ENCODE results near the gene FUBP3.

FUBP3 gene

DNA sequence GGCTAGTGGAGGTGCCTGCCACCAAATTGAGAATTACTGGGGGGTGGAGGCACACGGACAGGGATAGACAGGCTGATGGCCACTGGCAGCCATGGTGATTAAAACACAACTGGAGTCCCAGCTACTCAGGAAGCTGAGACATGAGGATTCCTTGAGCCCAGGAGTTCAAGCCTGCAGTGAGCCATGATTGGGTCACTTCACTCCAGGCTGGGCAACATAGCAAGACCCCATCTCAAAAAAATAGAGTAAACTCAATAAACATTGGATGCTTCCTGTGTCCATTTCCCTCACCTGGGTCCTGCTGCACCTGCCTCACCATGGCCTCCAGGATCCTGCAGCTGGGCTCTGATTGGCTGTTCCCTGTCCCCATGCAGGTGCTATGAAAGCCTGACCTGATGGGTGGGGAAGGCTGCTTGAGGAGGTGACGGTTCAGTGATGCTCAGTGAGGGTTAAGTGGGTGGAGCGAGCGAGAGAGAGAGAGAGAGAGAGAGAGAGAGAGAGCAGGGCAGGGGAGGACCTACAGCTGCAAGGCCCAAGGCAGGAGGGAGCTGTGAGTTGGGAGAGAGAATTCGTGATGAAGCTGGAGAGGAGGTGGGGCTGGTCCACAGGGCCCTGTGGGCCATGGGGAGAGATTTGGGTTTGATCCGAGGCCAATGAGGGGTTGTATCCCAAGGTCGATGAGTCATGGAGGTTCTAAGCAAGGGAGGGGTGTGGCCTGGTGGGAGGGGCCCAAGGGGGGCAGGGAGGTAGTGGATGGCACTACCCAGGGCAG, 36.7 kb upstream of the FUBP3 start:
- H3K9me3 ChIP-seq (replicated peaks; ENCODE audit: insufficient read depth, low read length): no peaks in the 10 kb centered on the region
- H4K20me1 ChIP-seq (ENCODE audit: insufficient read depth, low read length): no peaks in the 10 kb centered on the region
- H2AFZ ChIP-seq (ENCODE audit: low read length): no peak overlapping the region
- TF ChIP-seq CTCF (IDR thresholded peaks at IDR 0.05; ENCODE audit: low read length) (no peak), EZH2phosphoT487 (IDR thresholded peaks at IDR 0.05; ENCODE audit: low read length) (no peak)
- H3K27ac ChIP-seq (ENCODE audit: low read length): no peak overlapping the region
- no peaks in the 10 kb centered on the region for H3F3A ChIP-seq (ENCODE audit: insufficient read depth, low read length)
- no peaks in the 10 kb centered on the region for H3K36me3 ChIP-seq (replicated peaks; ENCODE audit: insufficient read depth, low read length)
- H3K4me2 ChIP-seq (ENCODE audit: low read depth, low read length): no peak overlapping the region
- DNase-seq: no peak
- peaks cover 96% of the 10 kb centered on the region for H3K27me3 ChIP-seq (replicated peaks; ENCODE audit: insufficient read depth, low read length)
- no peak overlapping the region for H3K4me3 ChIP-seq (ENCODE audit: low read length)
- no peak overlapping the region for H3K9ac ChIP-seq (ENCODE audit: low read length)
- H3K4me1 ChIP-seq (ENCODE audit: low read length): no peaks in the 10 kb centered on the region
- no peaks in the 10 kb centered on the region for H3K9me2 ChIP-seq (replicated peaks; ENCODE audit: insufficient read depth, low read length)
- no peaks in the 10 kb centered on the region for H3K79me2 ChIP-seq (ENCODE audit: low read length)

GRCh38 chr9:130543368-130543767, 36.0 kb upstream of the FUBP3 start:
- no peak for TF ChIP-seq EZH2 (optimal IDR thresholded peaks at IDR 0.05; ENCODE audit: low read depth, low read length)
- no peak for TF ChIP-seq EZH2phosphoT487 (IDR thresholded peaks at IDR 0.05; ENCODE audit: low read length)
- no peak for TF ChIP-seq CTCF (IDR thresholded peaks at IDR 0.05; ENCODE audit: low read length)
- no peak overlapping the region for H3K27ac ChIP-seq (ENCODE audit: low read length)
- H3K27me3 ChIP-seq (replicated peaks; ENCODE audit: insufficient read depth, low read length): peaks cover 96% of the 10 kb centered on the region
- H3F3A ChIP-seq (ENCODE audit: insufficient read depth, low read length): no peaks in the 10 kb centered on the region
- H3K4me3 ChIP-seq (ENCODE audit: low read length): no peak overlapping the region
- no peaks in the 10 kb centered on the region for H3K36me3 ChIP-seq (replicated peaks; ENCODE audit: insufficient read depth, low read length)
- no peak overlapping the region for H3K4me2 ChIP-seq (ENCODE audit: low read depth, low read length)
- no peaks in the 10 kb centered on the region for H3K9me3 ChIP-seq (replicated peaks; ENCODE audit: insufficient read depth, low read length)
- DNase-seq: no peak
- H4K20me1 ChIP-seq (ENCODE audit: insufficient read depth, low read length): no peaks in the 10 kb centered on the region
- no peak overlapping the region for H2AFZ ChIP-seq (ENCODE audit: low read length)
- H3K4me1 ChIP-seq (ENCODE audit: low read length): no peaks in the 10 kb centered on the region
- no peaks in the 10 kb centered on the region for H3K9me2 ChIP-seq (replicated peaks; ENCODE audit: insufficient read depth, low read length)
- no peaks in the 10 kb centered on the region for H3K79me2 ChIP-seq (ENCODE audit: low read length)
- H3K9ac ChIP-seq (ENCODE audit: low read length): no peak overlapping the region

GRCh38 chr9:130543859-130544258, 35.5 kb upstream of the FUBP3 start:
- no peak overlapping the region for H2AFZ ChIP-seq (ENCODE audit: low read length)
- no peaks in the 10 kb centered on the region for H4K20me1 ChIP-seq (ENCODE audit: insufficient read depth, low read length)
- no peak overlapping the region for H3K9ac ChIP-seq (ENCODE audit: low read length)
- H3K4me1 ChIP-seq (ENCODE audit: low read length): no peaks in the 10 kb centered on the region
- peaks cover 95% of the 10 kb centered on the region for H3K27me3 ChIP-seq (replicated peaks; ENCODE audit: insufficient read depth, low read length)
- H3F3A ChIP-seq (ENCODE audit: insufficient read depth, low read length): no peaks in the 10 kb centered on the region
- no peak for DNase-seq
- H3K36me3 ChIP-seq (replicated peaks; ENCODE audit: insufficient read depth, low read length): no peaks in the 10 kb centered on the region
- H3K4me3 ChIP-seq (ENCODE audit: low read length): no peak overlapping the region
- no peaks in the 10 kb centered on the region for H3K9me2 ChIP-seq (replicated peaks; ENCODE audit: insufficient read depth, low read length)
- H3K27ac ChIP-seq (ENCODE audit: low read length): no peak overlapping the region
- H3K79me2 ChIP-seq (ENCODE audit: low read length): no peaks in the 10 kb centered on the region
- no peak overlapping the region for H3K4me2 ChIP-seq (ENCODE audit: low read depth, low read length)
- TF ChIP-seq CTCF (IDR thresholded peaks at IDR 0.05; ENCODE audit: low read length): no peak
- no peak for TF ChIP-seq EZH2phosphoT487 (IDR thresholded peaks at IDR 0.05; ENCODE audit: low read length)
- TF ChIP-seq EZH2 (optimal IDR thresholded peaks at IDR 0.05; ENCODE audit: low read depth, low read length): no peak
- no peaks in the 10 kb centered on the region for H3K9me3 ChIP-seq (replicated peaks; ENCODE audit: insufficient read depth, low read length)

Data from MM.1S (cell line).